IMR-90 (cell line): ENCODE results near the gene SLF2. TPM values are rescaled to one million over a fixed set of nuclear protein-coding genes. Genes with fewer than 3 reads are reported as not detected.

Experiments
- ATAC-seq: fragments of 200-7000 bp; cut with Tn5 transposase; 2 replicates; pipeline ENCODE4 v1.9.1; 2020; ENCODE audit warnings: low read depth, mild to moderate bottlenecking, moderate library complexity
- BruUV-seq: library from RNA; stranded (reverse); fragments of 400-500 nt; replicated peaks from 2 replicates; lab custom pipeline; 2021; lab: Mats Ljungman, UMichigan
- CTCF ChIA-PET: fragments of 300-600 bp; formaldehyde crosslinking; extraction: SDS; loops from one replicate; lab custom pipeline; 2021; ENCODE audit warnings: antibody characterized with exemption; lab: Yijun Ruan, JAX
- POLR2A ChIA-PET: fragments of 300-600 bp; sonication (Branson Sonifier 250); formaldehyde crosslinking; loops from one replicate; lab custom pipeline; 2022; ENCODE audit warnings: antibody characterized with exemption; ENCODE audit not compliant: unreplicated experiment; lab: Charles Lee
- DNase-seq: peaks from one replicate; pipeline ENCODE4 v3.0.0; 2013
- H2AFZ ChIP-seq: replicated peaks from 2 replicates; pipeline ENCODE3; 2013; ENCODE audit warnings: low read length, mild to moderate bottlenecking; ENCODE audit not compliant: poor library complexity
- H2AK5ac ChIP-seq: 2 replicates; pipeline ENCODE4 v1.6.1; 2013; ENCODE audit warnings: low read depth, low read length, inconsistent platforms
- H2AK9ac ChIP-seq: replicated peaks from 2 replicates; pipeline ENCODE3; 2013; ENCODE audit warnings: mild to moderate bottlenecking, low read depth, low read length, moderate library complexity; ENCODE audit not compliant: poor library complexity
- H2BK120ac ChIP-seq: 2 replicates; pipeline ENCODE4 v1.6.1; 2013; ENCODE audit warnings: low read depth, low read length, inconsistent platforms
- H2BK15ac ChIP-seq: 3 replicates; pipeline ENCODE4 v1.6.1; 2013; ENCODE audit warnings: low read depth, low read length, inconsistent platforms
- H2BK20ac ChIP-seq: 2 replicates; pipeline ENCODE4 v1.6.1; 2013; ENCODE audit warnings: low read depth, mild to moderate bottlenecking, inconsistent platforms, low read length, moderate library complexity
- H2BK5ac ChIP-seq: 2 replicates; pipeline ENCODE4 v1.6.1; 2013; ENCODE audit warnings: mild to moderate bottlenecking, low read depth, low read length, inconsistent platforms; ENCODE audit not compliant: poor library complexity, severe bottlenecking
- H3K14ac ChIP-seq: replicated peaks from 2 replicates; pipeline ENCODE4 v1.6.1; 2013; ENCODE audit warnings: low read depth, low read length, inconsistent platforms
- H3K18ac ChIP-seq: 2 replicates; pipeline ENCODE4 v1.6.1; 2013; ENCODE audit warnings: low read depth, low read length, control low read depth
- H3K23ac ChIP-seq: 2 replicates; pipeline ENCODE4 v1.6.1; 2013; ENCODE audit warnings: low read depth, low read length, inconsistent platforms
- H3K27ac ChIP-seq: 2 replicates; pipeline ENCODE4 v1.5.1; 2013; ENCODE audit warnings: mild to moderate bottlenecking, control low read depth, low read length; ENCODE audit not compliant: insufficient read depth
- H3K27me3 ChIP-seq: 2 replicates; pipeline ENCODE4 v1.6.1; 2013; ENCODE audit warnings: low read length; ENCODE audit not compliant: control insufficient read depth, insufficient read depth
- H3K36me3 ChIP-seq: 2 replicates; pipeline ENCODE4 v1.6.1; 2013; ENCODE audit warnings: low read length, mixed read lengths; ENCODE audit not compliant: control insufficient read depth, insufficient read depth
- H3K4ac ChIP-seq: 2 replicates; pipeline ENCODE4 v1.6.1; 2013; ENCODE audit warnings: low read depth, low read length, inconsistent platforms
- H3K4me1 ChIP-seq: 2 replicates; pipeline ENCODE4 v1.6.1; 2013; ENCODE audit warnings: low read length, mixed read lengths; ENCODE audit not compliant: control insufficient read depth, insufficient read depth
- H3K4me2 ChIP-seq: 2 replicates; pipeline ENCODE4 v1.6.1; 2013; ENCODE audit warnings: low read depth, mild to moderate bottlenecking, control low read depth, low read length, moderate library complexity
- H3K4me3 ChIP-seq: 2 replicates; pipeline ENCODE4 v1.5.1; 2013; ENCODE audit warnings: low read depth, mild to moderate bottlenecking, control low read depth, low read length, moderate library complexity; ENCODE audit not compliant: insufficient read depth
- H3K56ac ChIP-seq: 2 replicates; pipeline ENCODE4 v1.6.1; 2013; ENCODE audit warnings: low read length, inconsistent platforms; ENCODE audit not compliant: insufficient read depth; ENCODE audit errors: extremely low read depth
- H3K79me1 ChIP-seq, 2 experiments: 2 replicates each; pipeline ENCODE4 v1.6.1; 2013; ENCODE audit warnings: low read length in 2 of 2, inconsistent platforms in 1 of 2, low read depth in 1 of 2
- H3K9ac ChIP-seq: 2 replicates; pipeline ENCODE4 v1.6.1; 2013; ENCODE audit warnings: low read depth, low read length, control low read depth
- H3K9me1 ChIP-seq: 2 replicates; pipeline ENCODE4 v1.6.1; 2013; ENCODE audit warnings: low read length, inconsistent platforms; ENCODE audit not compliant: insufficient read depth
- H3K9me3 ChIP-seq: 2 replicates; pipeline ENCODE4 v1.6.1; 2013; ENCODE audit warnings: low read length; ENCODE audit not compliant: control insufficient read depth, insufficient read depth
- H4K20me1 ChIP-seq: 2 replicates; pipeline ENCODE4 v1.6.1; 2013; ENCODE audit warnings: low read length, inconsistent platforms; ENCODE audit not compliant: insufficient read depth
- H4K5ac ChIP-seq: 2 replicates; pipeline ENCODE4 v1.6.1; 2013; ENCODE audit warnings: mild to moderate bottlenecking, low read depth, low read length, control low read depth
- H4K8ac ChIP-seq, 2 experiments: 2 replicates each; pipeline ENCODE4 v1.6.1; 2013; ENCODE audit warnings: low read depth in 2 of 2, low read length in 2 of 2, control low read depth in 1 of 2, inconsistent platforms in 1 of 2
- H4K91ac ChIP-seq: 2 replicates; pipeline ENCODE4 v1.6.1; 2013; ENCODE audit warnings: low read depth, low read length, inconsistent platforms; ENCODE audit not compliant: insufficient read depth
- BHLHE40 ChIP-seq: fragments of 150-350 bp; IDR thresholded peaks from 2 replicates; pipeline ENCODE4 v1.6.1; 2016; ENCODE audit warnings: mild to moderate bottlenecking, low read depth, low read length
- CEBPB ChIP-seq: IDR thresholded peaks from 2 replicates; pipeline ENCODE4 v1.6.1; 2012; ENCODE audit warnings: low read depth, low read length, improper control_type of control experiment
- CTCF ChIP-seq: conservative IDR thresholded peaks from 2 replicates; pipeline ENCODE4 v1.5.1; 2012; ENCODE audit warnings: mild to moderate bottlenecking, low read depth, low read length, improper control_type of control experiment
- ELK1 ChIP-seq: fragments of 150-350 bp; IDR thresholded peaks from 2 replicates; pipeline ENCODE4 v1.6.1; 2016; ENCODE audit warnings: low read depth, mild to moderate bottlenecking, low read length, moderate library complexity, borderline replicate concordance
- MAZ ChIP-seq: IDR thresholded peaks from 2 replicates; pipeline ENCODE4 v1.6.1; 2012; ENCODE audit warnings: low read depth, mild to moderate bottlenecking, low read length, improper control_type of control experiment, moderate library complexity, borderline replicate concordance
- NFE2L2 ChIP-seq: fragments of 150-350 bp; IDR thresholded peaks from 2 replicates; pipeline ENCODE4 v1.6.1; 2016; ENCODE audit warnings: low read depth, mild to moderate bottlenecking, low read length
- RAD21 ChIP-seq: IDR thresholded peaks from 2 replicates; pipeline ENCODE4 v1.6.1; 2012; ENCODE audit warnings: low read length, improper control_type of control experiment
- RFX5 ChIP-seq: IDR thresholded peaks from 2 replicates; pipeline ENCODE4 v1.8.0; 2012; ENCODE audit warnings: low read depth, mild to moderate bottlenecking, low read length, moderate library complexity
- SMC3 ChIP-seq: fragments of 150-350 bp; IDR thresholded peaks from 2 replicates; pipeline ENCODE4 v1.6.1; 2016; ENCODE audit warnings: low read depth, mild to moderate bottlenecking, antibody characterized with exemption, low read length, moderate library complexity
- WGBS, 2 experiments: methylation state at CpG; one replicate each; pipeline versions ENCODE4 v1.1.5 to v1.1.7; 2013; ENCODE audit warnings: missing lambda C conversion rate in 2 of 2; ENCODE audit not compliant: insufficient read length in 1 of 2; ENCODE audit errors: extremely low coverage in 2 of 2; 5-methylcytosine and 5-hydroxymethylcytosine counted together
- dilution Hi-C: fragments of 300-500 bp; cut with HindIII; formaldehyde crosslinking; loops from one replicate; pipeline ENCODE4 v1.14.3; 2018; ENCODE audit warnings: low sequenced_read_pairs; ENCODE audit not compliant: unreplicated experiment
- in situ Hi-C: fragments of 300-500 bp; cut with MboI; formaldehyde crosslinking; loops from 3 replicates; pipeline ENCODE4 v1.14.3; 2019; ENCODE audit warnings: low sequenced_read_pairs, inconsistent platforms, mixed read lengths
- intact Hi-C: fragments of 100-400 bp; cut with micrococcal nuclease; formaldehyde crosslinking; loops from 2 replicates; pipeline ENCODE4 v1.10.0; 2022
- polyA plus RNA-seq, 3 experiments: library from polyadenylated mRNA; depleted of rRNA; stranded (reverse); fragments of >200 nt; gene quantifications; 2 replicates each; pipeline ENCODE4 v1.2.3, GENCODE V29; 2012; ENCODE audit warnings: low replicate concordance in 1 of 3
- total RNA-seq: library from RNA; depleted of rRNA; stranded (reverse); fragments of >200 nt; gene quantifications from 2 replicates; pipeline ENCODE4 v1.2.3, GENCODE V29; 2012

The SLF2 gene
- total and polyA plus RNA-seq, 2 of the 4 experiments (the other 2 are of a cell fraction) = 8.5 to 21.7 TPM

DNA sequence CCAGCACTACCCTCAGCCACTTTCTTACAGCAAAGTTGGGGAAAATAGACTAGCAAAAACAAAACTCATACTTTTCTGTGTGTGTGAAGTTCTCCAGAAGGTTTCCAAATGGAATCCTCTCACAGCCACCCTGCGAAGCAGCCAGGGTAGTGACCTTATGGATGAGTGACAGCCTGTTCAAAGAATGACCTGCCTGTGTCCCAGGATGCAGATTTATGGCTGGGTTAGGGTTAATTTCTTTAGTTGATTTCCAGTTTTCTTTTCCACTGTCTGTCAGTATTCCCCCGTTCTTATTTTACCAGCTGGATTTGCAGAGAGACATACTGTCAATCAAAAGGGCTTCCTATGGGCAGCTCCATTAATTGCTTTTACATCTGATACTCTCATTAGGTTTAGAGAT lies 54.1 kb downstream of the SLF2 start:
- Histone ChIP-seq H2AK9ac (no peak overlapping the region), H4K5ac (no peak overlapping the region), H2BK20ac (no peak overlapping the region), H2BK120ac (no peak overlapping the region), H3K9me3 (no peaks in the 10 kb centered on the region), H3K9ac (no peak overlapping the region), H3K27me3 (no peaks in the 10 kb centered on the region), H3K27ac (no peak overlapping the region), H4K91ac (no peak overlapping the region), H3K4ac (no peak overlapping the region), H3K23ac (no peak overlapping the region), H3K56ac (no peak overlapping the region), H3K4me1 (peaks cover 6% of the 10 kb centered on the region), H2BK15ac (no peak overlapping the region), H2AK5ac (no peak overlapping the region), H3K9me1 (peaks cover 14% of the 10 kb centered on the region; the same call in 1 of the 2 replicates), H3K36me3 (peaks cover 13% of the 10 kb centered on the region), H2AFZ (no peak overlapping the region), H2BK5ac (no peak overlapping the region), H3K18ac (no peak overlapping the region), H4K20me1 (no peaks in the 10 kb centered on the region), H3K4me2 (no peak overlapping the region), H4K8ac (no peak overlapping the region), H3K14ac (no peak overlapping the region), H3K4me3 (no peak overlapping the region), H3K79me1 (0 out of 4 replicates have a peak, but pooled peaks cover 0 to 5% of the 10 kb centered on the region in 2 experiments)
- intact Hi-C loops (no loop called here), in situ Hi-C loops (no loop called here), dilution Hi-C loops (no loop called here)
- no peak for ATAC-seq
- no peak for TF ChIP-seq SMC3
- TF ChIP-seq ELK1 = no peak
- no peak for TF ChIP-seq CTCF
- TF ChIP-seq BHLHE40 = no peak
- TF ChIP-seq RAD21 = no peak
- TF ChIP-seq MAZ = no peak
- no peak for TF ChIP-seq RFX5
- TF ChIP-seq CEBPB = no peak
- no peak for TF ChIP-seq NFE2L2
- no peak for DNase-seq
- no TSS peak for BruUV-seq
- ChIA-PET CTCF (interaction anchor here (1.3 kb wide), 1 partner anchor 47 kb away, joined by 5 read pairs; no protein-coding TSS in a partner anchor), POLR2A (no interaction called here)
- WGBS, 2 experiments = no CpG with 5 or more reads among the region's 2 CpGs
